RPMI7951 (cell line): ENCODE measurements around the gene BLVRB. TPM values are rescaled to one million over a fixed set of nuclear protein-coding genes. Genes with fewer than 3 reads are reported as not detected.
"Not testable (repeated sequence)": the region's sequence is repeated elsewhere in the genome, so short reads cannot be mapped to it uniquely, and the experiment has no call there.

Experiments
- DNase-seq: peaks from one replicate; pipeline ENCODE4 v3.0.0-alpha.2; 2012; ENCODE audit warnings: low read depth
- total RNA-seq: library from RNA; depleted of rRNA; stranded (reverse); fragments of >200 nt; shearing (Covaris generic); gene quantifications from 2 replicates; pipeline ENCODE4 v1.2.3, GENCODE V29; 2014

Gene BLVRB
- total RNA-seq, 1 experiment from 2014 or later: 77.4 TPM

- DNase-seq: no peak
Observed at GRCh38 chr19:40449506-40449905, 16.0 kb downstream of the BLVRB start.

- DNase-seq: no peak
Observed at GRCh38 chr19:40446263-40446784, 19.2 kb downstream of the BLVRB start.

GRCh38 chr19:40445780-40446262 lies 19.7 kb downstream of the BLVRB start:
- DNase-seq: no peak

DNA sequence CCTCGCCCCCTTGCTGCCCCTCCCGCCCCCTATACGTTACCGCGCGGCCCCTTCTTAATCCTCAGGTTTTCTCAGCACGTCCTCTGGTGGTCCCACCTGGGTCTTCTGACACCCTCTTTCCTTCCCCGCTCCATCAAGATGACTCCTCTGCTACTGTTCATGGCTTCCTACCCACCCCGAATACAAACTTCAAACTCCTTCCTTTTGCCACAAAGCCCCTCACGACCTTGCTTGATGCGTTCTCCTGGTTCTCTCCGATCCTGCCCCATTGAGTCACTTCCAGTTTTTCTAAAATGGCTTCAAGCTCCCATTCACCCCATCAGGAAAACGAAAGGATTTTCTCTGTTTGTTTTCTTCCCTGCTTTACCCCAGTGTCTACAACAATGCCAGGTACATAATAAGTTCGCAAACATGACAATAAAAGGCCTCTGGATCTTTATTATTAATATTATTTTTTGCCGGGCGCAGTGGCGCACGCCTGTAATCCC lies 20.7 kb downstream of the BLVRB start:
- DNase-seq: no peak

GRCh38 chr19:40444000-40444824 lies 21.3 kb downstream of the BLVRB start, which contains the start of gene SERTAD3:
Gene SERTAD3 (minus strand): TSS chr19:40444335. CDS start chr19:40442080, 2,255 bp downstream.
- DNase-seq: peak; percentile 96

GRCh38 chr19:40443131-40443999 lies 22.2 kb downstream of the BLVRB start:
- DNase-seq: peak; percentile 100

GRCh38 chr19:40442328-40443130 lies 23.0 kb downstream of the BLVRB start:
- DNase-seq: no peak

- DNase-seq: no peak
Observed at GRCh38 chr19:40441719-40442253, 23.8 kb downstream of the BLVRB start.

DNA sequence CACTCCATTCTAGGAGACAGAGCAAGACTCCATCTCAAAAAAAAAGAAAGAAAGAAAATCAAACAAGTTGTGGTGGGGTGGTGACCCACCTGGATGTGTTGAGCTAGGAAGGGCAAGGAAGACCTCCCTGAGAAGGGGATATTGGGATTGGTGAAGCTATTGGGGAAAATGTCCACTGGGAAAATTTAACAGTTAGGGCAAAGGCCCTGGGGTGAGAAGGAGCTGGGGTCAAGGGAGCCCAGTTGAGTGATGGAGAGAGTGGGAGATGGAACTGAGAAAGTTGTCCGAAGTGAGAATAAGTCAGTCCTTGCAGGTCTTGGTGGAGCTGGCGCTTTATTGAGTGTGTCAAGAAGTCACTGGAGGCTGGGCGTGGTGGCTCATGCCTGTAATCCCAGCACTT lies 27.3 kb downstream of the BLVRB start:
- DNase-seq: no peak

DNA sequence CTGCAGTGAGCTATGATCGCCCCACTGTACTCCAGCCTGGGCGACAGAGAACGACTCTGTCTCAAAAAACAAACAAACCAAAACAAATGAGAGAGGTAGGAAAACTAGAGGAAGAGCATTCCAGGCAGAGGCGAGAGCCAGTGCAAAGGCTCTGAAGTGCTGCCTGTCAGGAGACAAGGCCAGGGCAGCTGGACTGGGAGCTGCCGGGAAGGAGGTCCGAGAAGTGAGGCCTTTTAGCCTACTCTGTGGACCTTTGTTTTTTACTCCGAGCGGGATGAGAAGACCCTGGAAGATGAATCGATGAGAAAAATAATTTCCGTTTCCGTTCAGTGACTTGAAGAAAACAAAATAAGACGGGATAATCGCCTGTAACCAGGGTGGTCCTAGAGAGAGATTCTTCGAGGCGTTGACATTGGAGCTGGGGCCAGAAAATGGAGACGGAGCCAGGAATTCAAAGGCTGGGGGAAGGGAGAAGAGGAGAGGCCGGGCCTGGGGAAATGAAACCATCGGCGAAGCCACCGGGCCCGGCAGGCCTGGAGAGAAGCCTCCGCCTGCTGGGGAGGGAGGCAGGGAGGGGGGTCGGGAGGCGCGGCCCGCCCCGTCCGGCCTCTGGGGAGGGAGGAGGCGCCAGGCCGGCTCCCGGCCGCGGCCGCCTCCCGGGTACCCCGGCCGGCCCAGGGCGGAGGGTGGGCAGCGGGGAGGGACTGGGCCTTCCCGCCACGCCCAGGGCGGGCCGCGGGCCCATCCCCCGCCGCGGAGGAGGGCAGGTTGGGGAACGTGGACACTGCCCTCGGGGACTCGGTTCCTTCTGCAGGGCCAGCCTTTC lies 31.9 kb downstream of the BLVRB start:
- DNase-seq: peak; percentile 96

DNA sequence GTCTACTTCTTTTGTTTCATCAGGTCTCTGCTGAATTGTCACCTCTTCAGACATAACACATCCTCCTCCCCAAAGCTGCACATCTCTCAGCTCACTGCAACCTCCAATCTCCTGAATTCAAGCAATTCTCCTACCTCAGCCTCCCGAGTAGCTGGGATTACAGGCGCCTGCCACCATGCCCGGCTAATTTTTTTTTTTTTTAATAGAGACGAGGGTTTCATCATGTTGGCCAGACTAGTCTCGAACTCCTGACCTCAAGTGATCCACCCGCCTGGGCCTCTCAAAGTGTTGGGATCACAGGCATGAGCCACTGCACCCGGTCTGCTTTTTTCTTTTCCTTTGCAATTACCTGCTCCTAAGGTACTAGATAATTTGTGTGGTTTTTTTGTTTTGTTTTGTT lies 32.8 kb downstream of the BLVRB start:
- DNase-seq: not testable (repeated sequence)

- DNase-seq: no peak
Observed at GRCh38 chr19:40431698-40432097, 33.8 kb downstream of the BLVRB start.

- DNase-seq: not testable (repeated sequence)
Observed at GRCh38 chr19:40430242-40430641, 35.3 kb downstream of the BLVRB start.

GRCh38 chr19:40428197-40428596 lies 37.3 kb downstream of the BLVRB start:
- not testable (repeated sequence) for DNase-seq

DNA sequence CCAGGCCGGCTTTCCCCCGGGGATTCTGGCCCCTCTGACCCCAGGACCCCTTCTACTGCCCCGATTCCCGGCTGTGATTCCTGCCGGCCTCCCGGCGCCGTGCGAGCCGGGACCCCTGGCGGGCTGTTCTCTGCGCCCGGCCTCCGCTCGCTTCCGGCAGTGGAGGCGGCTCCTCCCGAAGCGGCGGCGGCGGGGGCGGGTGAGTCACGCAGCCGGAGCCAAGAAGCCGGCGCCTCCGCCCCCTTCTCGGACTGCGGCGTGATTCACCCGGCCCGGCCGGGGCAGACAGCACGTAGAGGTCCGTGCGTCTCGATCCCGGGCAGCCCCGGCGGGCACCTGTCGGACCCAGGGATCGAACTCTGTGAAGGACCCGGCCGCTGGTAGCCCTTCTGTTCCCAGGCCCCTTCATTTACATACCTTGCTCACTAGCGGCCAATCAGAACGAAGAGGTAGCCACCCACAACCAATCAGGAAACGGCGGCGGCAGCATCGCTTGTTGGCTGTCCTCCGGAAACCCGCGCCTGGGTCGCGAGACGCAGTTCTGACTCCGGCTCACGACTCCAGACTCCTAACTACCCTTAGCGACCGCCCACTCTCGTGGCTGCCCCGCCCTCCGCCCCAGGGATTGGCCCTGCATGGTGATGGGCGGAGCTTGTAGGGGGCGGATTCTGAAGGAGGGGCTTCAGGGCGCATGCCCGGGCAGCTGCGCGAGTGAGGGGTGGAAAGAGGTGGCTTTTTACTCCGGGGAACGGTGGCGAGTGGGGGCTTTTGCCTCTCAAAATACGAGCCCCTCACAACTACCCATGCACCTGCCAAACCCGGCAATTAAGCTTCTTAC lies 39.9 kb downstream of the BLVRB start, which contains the start of gene SERTAD1:
Gene SERTAD1, minus strand, starts transcription at position 543 of the 838 bp plus-strand sequence. CDS start 2,446 bp downstream, outside the sequence.
- peak; percentile 99 for DNase-seq

DNA sequence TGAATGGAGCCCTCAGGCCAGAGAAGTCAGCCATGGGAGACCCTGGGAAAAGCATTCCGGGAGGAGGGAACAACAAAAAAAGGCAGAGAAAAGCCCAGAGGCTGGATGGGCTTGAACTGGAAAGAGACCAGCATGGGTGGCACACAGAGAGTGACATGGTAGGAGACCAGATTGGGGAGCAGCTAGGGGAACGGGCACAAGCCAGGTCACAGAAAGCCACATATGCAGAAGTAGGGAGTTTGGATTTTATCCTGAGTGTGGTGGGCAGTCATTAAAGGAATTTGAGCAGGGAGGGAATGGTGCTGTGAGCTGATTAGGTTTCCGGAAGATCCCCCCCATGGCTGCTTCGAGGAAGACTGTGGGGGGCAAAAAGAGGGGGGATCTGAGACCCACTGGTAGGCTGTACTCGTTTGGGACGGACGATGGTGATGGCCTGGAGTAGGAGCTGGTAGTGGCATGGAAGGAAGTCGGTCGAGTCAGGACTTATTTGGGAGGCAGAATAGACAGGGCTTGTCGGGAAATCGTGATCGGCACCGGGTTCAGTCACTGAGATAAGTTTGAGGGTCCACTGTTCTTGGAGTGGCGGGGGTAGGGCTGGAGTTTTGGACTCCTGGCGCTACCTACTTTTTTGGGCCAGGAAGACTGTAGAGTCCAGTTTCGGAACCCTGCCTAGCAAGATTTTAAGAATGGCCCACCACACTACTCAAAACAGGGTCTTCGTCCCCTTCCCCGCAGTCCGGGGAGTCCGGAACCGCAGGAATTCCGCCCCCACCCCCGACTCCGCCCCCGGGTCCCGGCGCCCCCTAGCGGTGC lies 40.7 kb downstream of the BLVRB start:
- peak; percentile 37 for DNase-seq

GRCh38 chr19:40423938-40424337 lies 41.6 kb downstream of the BLVRB start:
- no peak for DNase-seq
